BJ (cell line): ENCODE results near the gene BBX. TPM values are rescaled to one million over a fixed set of nuclear protein-coding genes. Genes with fewer than 3 reads are reported as not detected.

Experiments used
- CTCF ChIA-PET: fragments of 350-600 bp; formaldehyde crosslinking; extraction: SDS; loops from one replicate; lab custom pipeline; 2021; ENCODE audit warnings: antibody characterized with exemption, inconsistent platforms; lab: Yijun Ruan, JAX
- POLR2A ChIA-PET: fragments of 300-600 bp; sonication (Branson Sonifier 250); formaldehyde crosslinking; extraction: SDS; loops from one replicate; lab custom pipeline; 2021; ENCODE audit warnings: antibody characterized with exemption; lab: Charles Lee
- DNase-seq: peaks from one replicate; pipeline ENCODE4 v3.0.0-alpha.2; 2011; ENCODE audit warnings: low read depth
- H3K27me3 ChIP-seq: 2 replicates; pipeline ENCODE4 v1.6.0; 2011; ENCODE audit warnings: low read length; ENCODE audit not compliant: control insufficient read depth, insufficient read depth
- H3K36me3 ChIP-seq: 2 replicates; pipeline ENCODE4 v1.5.1; 2011; ENCODE audit warnings: low read length; ENCODE audit not compliant: control insufficient read depth, insufficient read depth
- H3K4me3 ChIP-seq: 2 replicates; pipeline ENCODE4 v1.5.1; 2011; ENCODE audit warnings: low read depth, mild to moderate bottlenecking, control low read depth, low read length
- polyA plus RNA-seq: library from polyadenylated mRNA; depleted of rRNA; stranded (reverse); fragments of >200 nt; gene quantifications from 2 replicates; pipeline ENCODE4 v1.2.3, GENCODE V29; 2011
- TF ChIP-seq, protein P1 (sequence below): IDR thresholded peaks from 2 replicates; pipeline ENCODE4 v1.5.1; 2011; ENCODE audit warnings: low read depth, mild to moderate bottlenecking, control low read depth, inconsistent platforms, low read length, moderate library complexity; ENCODE audit not compliant: insufficient read depth

BBX gene
- polyA plus RNA-seq, 1 experiment, result 47.6 TPM

DNA sequence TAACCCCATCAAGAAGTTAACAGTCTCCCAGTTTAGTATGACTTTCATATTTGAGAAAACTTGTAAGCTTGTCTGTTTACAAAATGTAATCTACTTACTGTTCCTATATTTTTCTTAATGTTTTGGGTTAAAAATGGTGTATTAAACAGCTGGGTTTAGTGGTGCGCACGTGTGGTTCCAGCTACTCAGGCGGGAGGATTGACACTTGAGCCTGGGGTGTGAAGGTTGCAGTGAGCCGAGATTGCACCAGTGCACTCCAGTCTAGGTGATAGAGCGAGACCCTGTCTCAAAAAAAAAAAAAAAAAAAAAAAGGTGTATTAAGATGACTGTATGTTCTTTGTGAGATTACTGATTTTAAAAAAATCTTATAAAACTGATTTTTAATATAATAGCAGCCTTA, 69.3 kb downstream of the BBX start:
- ChIA-PET CTCF (interaction anchor here (0.7 to 1.0 kb wide), 2 partner anchors 10 to 18 kb away, joined by 3 read pairs; no protein-coding TSS in a partner anchor), POLR2A (no interaction called here)
- H3K36me3 ChIP-seq, result no peaks in the 10 kb centered on the region
- TF ChIP-seq, protein P1, sequence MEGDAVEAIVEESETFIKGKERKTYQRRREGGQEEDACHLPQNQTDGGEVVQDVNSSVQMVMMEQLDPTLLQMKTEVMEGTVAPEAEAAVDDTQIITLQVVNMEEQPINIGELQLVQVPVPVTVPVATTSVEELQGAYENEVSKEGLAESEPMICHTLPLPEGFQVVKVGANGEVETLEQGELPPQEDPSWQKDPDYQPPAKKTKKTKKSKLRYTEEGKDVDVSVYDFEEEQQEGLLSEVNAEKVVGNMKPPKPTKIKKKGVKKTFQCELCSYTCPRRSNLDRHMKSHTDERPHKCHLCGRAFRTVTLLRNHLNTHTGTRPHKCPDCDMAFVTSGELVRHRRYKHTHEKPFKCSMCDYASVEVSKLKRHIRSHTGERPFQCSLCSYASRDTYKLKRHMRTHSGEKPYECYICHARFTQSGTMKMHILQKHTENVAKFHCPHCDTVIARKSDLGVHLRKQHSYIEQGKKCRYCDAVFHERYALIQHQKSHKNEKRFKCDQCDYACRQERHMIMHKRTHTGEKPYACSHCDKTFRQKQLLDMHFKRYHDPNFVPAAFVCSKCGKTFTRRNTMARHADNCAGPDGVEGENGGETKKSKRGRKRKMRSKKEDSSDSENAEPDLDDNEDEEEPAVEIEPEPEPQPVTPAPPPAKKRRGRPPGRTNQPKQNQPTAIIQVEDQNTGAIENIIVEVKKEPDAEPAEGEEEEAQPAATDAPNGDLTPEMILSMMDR, result no peak
- H3K4me3 ChIP-seq, result no peak overlapping the region
- DNase-seq, result no peak
- H3K27me3 ChIP-seq, result no peaks in the 10 kb centered on the region

DNA sequence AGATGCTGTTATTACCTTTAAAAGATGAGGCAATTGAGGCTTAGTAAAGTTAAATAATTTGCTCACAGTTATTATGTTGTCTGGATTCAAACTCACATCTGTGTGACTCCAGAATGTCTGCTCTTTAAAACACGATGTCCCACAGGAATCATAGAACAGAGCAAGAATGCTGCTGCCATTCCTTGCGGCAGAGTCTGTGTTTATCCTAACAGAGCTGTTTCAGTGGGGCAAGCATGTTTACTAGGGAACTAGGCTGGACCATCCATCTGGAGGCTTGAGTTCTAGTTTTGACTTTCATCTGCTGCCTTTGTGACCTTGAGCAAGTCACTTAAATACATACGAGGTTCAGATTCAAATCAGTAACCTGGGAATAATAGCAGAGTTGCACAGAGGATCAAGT, 72.1 kb downstream of the BBX start:
- POLR2A ChIA-PET, result interaction anchor here (0.7 kb wide), 1 partner anchor 204 kb away, joined by 4 read pairs; no protein-coding TSS in a partner anchor
- Histone ChIP-seq H3K27me3 (no peaks in the 10 kb centered on the region), H3K36me3 (no peaks in the 10 kb centered on the region), H3K4me3 (no peak overlapping the region)
- no peak for DNase-seq
- TF ChIP-seq, protein P1, result no peak
- CTCF ChIA-PET, result no interaction called here

DNA sequence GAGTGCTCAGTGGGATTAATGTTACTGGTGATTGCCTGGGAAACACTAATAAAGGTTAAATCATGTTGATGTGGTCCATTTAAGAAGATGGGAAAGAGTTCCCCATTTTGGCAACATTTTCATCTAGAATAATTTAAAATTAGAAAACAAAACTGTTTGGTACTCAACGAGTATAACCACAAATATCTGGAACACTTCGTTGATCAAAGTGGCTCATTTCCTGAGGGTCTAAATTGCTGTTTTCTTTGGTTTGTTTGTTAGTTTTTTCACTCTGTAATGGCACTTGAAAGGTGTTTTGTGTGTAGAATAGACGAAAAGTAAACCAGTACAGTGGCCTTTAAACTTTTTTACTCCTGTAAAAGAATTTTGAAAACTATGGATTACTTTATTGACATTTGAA, 73.9 kb downstream of the BBX start:
- no peaks in the 10 kb centered on the region for H3K27me3 ChIP-seq
- CTCF ChIA-PET, result no interaction called here
- H3K4me3 ChIP-seq, result no peak overlapping the region
- H3K36me3 ChIP-seq, result no peaks in the 10 kb centered on the region
- TF ChIP-seq, protein P1, result no peak
- POLR2A ChIA-PET, result no interaction called here
- DNase-seq, result no peak

DNA sequence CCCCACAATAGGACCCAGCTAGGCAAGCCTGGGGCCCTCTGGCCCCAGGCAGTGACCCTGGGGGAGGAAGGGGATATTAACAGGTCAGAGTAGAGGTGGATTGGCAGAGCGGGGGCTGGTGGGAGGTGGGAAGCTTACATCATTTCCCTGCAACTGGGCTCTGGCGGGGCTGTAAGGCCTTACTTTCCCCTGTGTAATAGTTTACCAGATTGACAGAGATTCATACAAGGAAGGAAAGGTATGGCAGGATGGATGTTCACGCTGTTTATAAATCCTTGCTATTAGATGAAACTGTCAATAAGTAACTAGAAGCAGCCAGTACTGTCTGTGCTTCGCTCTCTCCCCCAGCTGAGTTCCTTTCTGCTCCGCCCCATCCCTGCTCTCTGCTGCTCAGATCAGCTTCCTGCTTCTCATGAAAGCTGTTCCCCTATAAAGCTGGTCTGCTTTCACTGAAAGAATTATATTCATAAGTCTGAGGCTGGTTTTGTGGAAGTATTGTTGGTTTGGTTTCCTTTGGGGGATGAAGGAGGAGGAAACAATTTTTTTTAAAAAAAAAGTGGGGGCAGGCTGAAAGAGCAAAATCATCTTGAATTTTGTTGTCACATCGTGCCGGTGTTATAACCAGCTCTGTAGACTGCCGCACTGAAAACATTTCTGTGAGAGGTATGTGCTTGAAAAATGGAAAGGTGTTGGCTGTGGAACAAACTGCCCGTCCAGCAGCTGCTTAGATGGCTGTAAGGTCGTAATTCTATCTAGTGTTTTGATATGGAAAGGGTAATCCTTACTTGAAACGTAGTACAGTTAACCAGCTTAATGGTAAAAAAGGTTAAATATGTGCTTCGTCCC, 76.4 kb downstream of the BBX start:
- TF ChIP-seq, protein P1, result no peak
- POLR2A ChIA-PET, result no interaction called here
- H3K27me3 ChIP-seq, result no peaks in the 10 kb centered on the region
- CTCF ChIA-PET, result interaction anchor here (0.8 kb wide), 1 partner anchor 25 kb away, joined by 3 read pairs; no protein-coding TSS in a partner anchor
- H3K36me3 ChIP-seq, result no peaks in the 10 kb centered on the region
- no peak for DNase-seq
- H3K4me3 ChIP-seq, result 0 out of 2 replicates have a peak overlapping the region, but pooled peaks have one; percentile 4

DNA sequence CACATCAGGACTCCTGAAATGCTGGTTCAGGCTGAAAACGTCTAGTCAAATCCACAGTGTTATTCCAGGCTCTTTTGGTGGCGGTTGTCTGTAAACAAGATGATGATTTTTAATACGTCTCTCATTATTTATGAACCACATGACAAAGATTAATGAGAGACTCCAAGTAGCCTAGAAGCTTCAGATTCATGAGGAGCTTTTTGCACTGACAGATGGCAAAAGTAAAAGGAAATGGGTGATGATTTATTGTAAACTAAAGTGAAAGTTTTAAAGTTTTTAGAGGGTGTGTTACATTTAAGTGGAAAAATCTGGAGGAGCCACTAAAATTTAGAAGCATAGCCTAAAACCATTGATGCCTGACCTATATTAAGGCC, 77.0 kb downstream of the BBX start:
- ChIA-PET CTCF (interaction anchor here (0.8 kb wide), 1 partner anchor 25 kb away, joined by 3 read pairs; no protein-coding TSS in a partner anchor), POLR2A (no interaction called here)
- 0 out of 2 replicates have a peak overlapping the region, but pooled peaks have one; percentile 4 for H3K4me3 ChIP-seq
- TF ChIP-seq, protein P1, result no peak
- no peaks in the 10 kb centered on the region for H3K36me3 ChIP-seq
- no peaks in the 10 kb centered on the region for H3K27me3 ChIP-seq
- DNase-seq, result no peak
